ENCODE measurements around the gene CACYBP. TPM values are rescaled to one million over a fixed set of nuclear protein-coding genes. Genes with fewer than 3 reads are reported as not detected.

Gene CACYBP
- 100 to 1,000 TPM; 133 to 158 TPM for total RNA-seq

GRCh38 chr1:174999936-175000696, at the start of gene CACYBP:
CACYBP (plus strand) TSS chr1:174999947; CDS start chr1:175000181, 234 bp downstream.

GRCh38 chr1:175023043-175023921, 23.5 kb downstream of the CACYBP start, which contains the start of gene MRPS14:
MRPS14 (minus strand) TSS chr1:175023425; CDS start chr1:175023408, 17 bp downstream.

Other genes with a start within 250 kb of the CACYBP start
- gene MRPS14, start 23.5 kb downstream of the CACYBP start, total RNA-seq, result 10 to 100 TPM; 30.1 to 32.9 TPM
- not detected for gene TNN, start 67.9 kb downstream of the CACYBP start, total RNA-seq
- 10 to 100 TPM; 68.7 to 70.7 TPM for gene KIAA0040, start 192.8 kb downstream of the CACYBP start, total RNA-seq

Measured in activated naive CD4-positive, alpha-beta T cell treated with anti-CD3 and anti-CD28 coated beads, Interleukin-2, amount 10 ng/mL, durations not matched to agents 5 hours and 36 hours (primary cell).